HEK293T (cell line): Measurements from ENCODE around the gene SKP1.

Source experiments
- CTCF ChIA-PET: fragments of 350-600 bp; formaldehyde crosslinking; extraction: SDS; loops from one replicate; lab custom pipeline; 2021; ENCODE audit warnings: antibody characterized with exemption, inconsistent platforms; lab: Yijun Ruan, JAX
- POLR2A ChIA-PET: fragments of 350-600 bp; formaldehyde crosslinking; extraction: SDS; loops from one replicate; lab custom pipeline; 2020; ENCODE audit warnings: antibody characterized with exemption, inconsistent platforms; lab: Yijun Ruan, JAX
- DNase-seq: peaks from one replicate; pipeline ENCODE4 v3.0.0; 2012; ENCODE audit warnings: mixed read lengths; ENCODE audit errors: extremely low spot score
- ARNT ChIP-seq: fragments of 450-650 bp; IDR thresholded peaks from 2 replicates; pipeline ENCODE4 v1.6.1; 2017; ENCODE audit warnings: mild to moderate bottlenecking
- BHLHE40 ChIP-seq: fragments of 450-650 bp; IDR thresholded peaks from 2 replicates; pipeline ENCODE4 v1.6.1; 2016; ENCODE audit warnings: mild to moderate bottlenecking, moderate library complexity, borderline replicate concordance
- CTBP1 ChIP-seq: fragments of 450-650 bp; IDR thresholded peaks from 2 replicates; pipeline ENCODE4 v1.6.1; 2016; ENCODE audit warnings: borderline replicate concordance
- ELF4 ChIP-seq: fragments of 450-650 bp; IDR thresholded peaks from 2 replicates; pipeline ENCODE4 v1.6.1; 2017; ENCODE audit warnings: antibody characterized with exemption
- FOXA1 ChIP-seq: fragments of 450-650 bp; IDR thresholded peaks from 2 replicates; pipeline ENCODE4 v1.6.1; 2016; ENCODE audit warnings: mild to moderate bottlenecking
- FOXK2 ChIP-seq: fragments of 450-650 bp; IDR thresholded peaks from 2 replicates; pipeline ENCODE4 v1.6.1; 2016; ENCODE audit warnings: mild to moderate bottlenecking
- FOXM1 ChIP-seq: fragments of 450-650 bp; IDR thresholded peaks from 2 replicates; pipeline ENCODE4 v1.6.1; 2017; ENCODE audit warnings: mild to moderate bottlenecking, borderline replicate concordance
- HDGF ChIP-seq: fragments of 450-650 bp; IDR thresholded peaks from 2 replicates; pipeline ENCODE4 v1.6.1; 2017; ENCODE audit warnings: antibody characterized with exemption, borderline replicate concordance
- L3MBTL2 ChIP-seq: fragments of 450-650 bp; conservative IDR thresholded peaks from 2 replicates; pipeline ENCODE4 v1.6.1; 2016; ENCODE audit warnings: mild to moderate bottlenecking
- LEF1 ChIP-seq: fragments of 450-650 bp; IDR thresholded peaks from 2 replicates; pipeline ENCODE4 v1.6.1; 2017; ENCODE audit warnings: mild to moderate bottlenecking, borderline replicate concordance
- NFRKB ChIP-seq: fragments of 450-650 bp; IDR thresholded peaks from 2 replicates; pipeline ENCODE4 v1.6.1; 2016; ENCODE audit warnings: mild to moderate bottlenecking, moderate library complexity
- PKNOX1 ChIP-seq: fragments of 450-650 bp; IDR thresholded peaks from 2 replicates; pipeline ENCODE4 v1.6.1; 2016
- SP1 ChIP-seq: fragments of 450-650 bp; IDR thresholded peaks from 2 replicates; pipeline ENCODE4 v1.6.1; 2017
- SUZ12 ChIP-seq: fragments of 450-650 bp; IDR thresholded peaks from 2 replicates; pipeline ENCODE4 v1.6.1; 2016; ENCODE audit warnings: mild to moderate bottlenecking
- TARDBP ChIP-seq: fragments of 450-650 bp; IDR thresholded peaks from 2 replicates; pipeline ENCODE4 v1.6.1; 2016
- ZNF384 ChIP-seq: fragments of 450-650 bp; IDR thresholded peaks from 2 replicates; pipeline ENCODE4 v1.6.1; 2016

Gene SKP1

GRCh38 chr5:134183481-134183880, 6.7 kb upstream of the SKP1 start:
- ChIA-PET CTCF (interaction anchor here (0.6 to 6.6 kb wide), 5 partner anchors 8 to 204 kb away, joined by 3 to 47 read pairs (median 7); no protein-coding TSS in a partner anchor), POLR2A (interaction anchor here (0.9 kb wide), 1 partner anchor 41 kb away, joined by 3 read pairs; no protein-coding TSS in a partner anchor)
- DNase-seq, result no peak
- TF ChIP-seq BHLHE40 (no peak), NFRKB (no peak), SUZ12 (no peak), LEF1 (no peak), ZNF384 (no peak), FOXK2 (no peak), CTBP1 (no peak), ARNT (no peak), ELF4 (no peak), TARDBP (no peak), HDGF (no peak), FOXM1 (no peak), PKNOX1 (no peak), FOXA1 (no peak), L3MBTL2 (no peak), SP1 (no peak)

GRCh38 chr5:134178096-134178419, 1.3 kb upstream of the SKP1 start:
- TF ChIP-seq ZNF384, result no peak
- no peak for TF ChIP-seq SUZ12
- TF ChIP-seq HDGF, result no peak
- no peak for TF ChIP-seq FOXM1
- no peak for TF ChIP-seq SP1
- no peak for TF ChIP-seq LEF1
- TF ChIP-seq BHLHE40, result no peak
- no peak for TF ChIP-seq ARNT
- no peak for TF ChIP-seq FOXK2
- TF ChIP-seq TARDBP, result no peak
- ChIA-PET POLR2A (interaction anchor here (0.8 to 2.6 kb wide), 8 partner anchors 14 to 192 kb away, joined by 3 to 11 read pairs (median 6); partner anchors contain the start of gene PPP2CA), CTCF (interaction anchor here (1.9 kb wide), 1 partner anchor 139 kb away, joined by 6 read pairs; no protein-coding TSS in a partner anchor)
- no peak for DNase-seq

GRCh38 chr5:134177369-134178095, 782 bp upstream of the SKP1 start:
- ChIA-PET POLR2A (interaction anchor here (0.5 to 2.6 kb wide), 14 partner anchors 14 to 192 kb away, joined by 3 to 11 read pairs (median 4); partner anchors contain the start of gene PPP2CA), CTCF (interaction anchor here (0.6 to 1.9 kb wide), 2 partner anchors 138 to 1006 kb away, joined by 4 to 6 read pairs; no protein-coding TSS in a partner anchor)
- peak; percentile 7 for DNase-seq
- no peak for TF ChIP-seq CTBP1
- TF ChIP-seq ELF4, result no peak
- TF ChIP-seq SP1, result no peak
- TF ChIP-seq SUZ12, result no peak

- POLR2A ChIA-PET, result interaction anchor here (0.6 to 2.6 kb wide), 12 partner anchors 8 to 115 kb away, joined by 3 to 9 read pairs (median 3); partner anchors contain the start of gene PPP2CA
- peak; percentile 9 for DNase-seq
- TF ChIP-seq BHLHE40 (no peak), L3MBTL2 (no peak), FOXA1 (no peak), ZNF384 (no peak), FOXK2 (no peak), LEF1 (no peak), HDGF (no peak), SP1 (no peak), TARDBP (no peak), NFRKB (no peak), FOXM1 (no peak), CTBP1 (no peak), SUZ12 (no peak), PKNOX1 (no peak), ARNT (no peak), ELF4 (no peak)
- CTCF ChIA-PET, result interaction anchor here (1.9 kb wide), 2 partner anchors 137 kb away, joined by 3 to 6 read pairs; no protein-coding TSS in a partner anchor
Observed at GRCh38 chr5:134175921-134176510, 734 bp downstream of the SKP1 start.

- DNase-seq, result peak; percentile 12
- POLR2A ChIA-PET, result interaction anchor here (0.8 to 2.6 kb wide), 4 partner anchors 17 to 116 kb away, joined by 3 to 9 read pairs (median 5); partner anchors contain the start of gene PPP2CA
- CTCF ChIA-PET, result interaction anchor here (1.9 kb wide), 1 partner anchor 136 kb away, joined by 3 read pairs; no protein-coding TSS in a partner anchor
- TF ChIP-seq ZNF384 (no peak), TARDBP (no peak), ARNT (no peak), PKNOX1 (no peak), ELF4 (no peak), NFRKB (no peak), SP1 (no peak), LEF1 (no peak), HDGF (no peak), BHLHE40 (no peak), FOXK2 (no peak), FOXA1 (no peak), FOXM1 (no peak), CTBP1 (no peak), L3MBTL2 (no peak)
Observed at GRCh38 chr5:134174841-134175839, 1.6 kb downstream of the SKP1 start.
